ENCODE measurements around the gene RAB27B.

Gene RAB27B

DNA sequence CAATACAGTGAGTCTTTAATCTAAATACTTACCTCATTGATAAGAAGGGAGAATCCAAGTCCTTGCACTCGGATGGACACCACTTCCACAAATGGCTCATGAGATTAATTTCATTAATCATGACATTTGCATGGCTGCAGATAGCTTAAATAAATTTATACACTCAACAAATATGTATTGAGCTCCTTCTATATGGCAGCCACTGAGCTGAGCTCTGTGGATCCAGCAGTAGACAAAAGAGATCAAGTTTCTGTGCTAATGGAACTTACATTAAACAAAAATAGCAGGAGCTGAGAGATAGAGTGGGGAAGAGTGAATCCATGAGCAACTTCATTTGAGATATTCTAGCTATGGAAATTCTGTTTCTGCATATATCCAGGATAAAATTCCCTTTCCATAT, 44.4 kb downstream of the RAB27B start:
- no peak for DNase-seq

DNA sequence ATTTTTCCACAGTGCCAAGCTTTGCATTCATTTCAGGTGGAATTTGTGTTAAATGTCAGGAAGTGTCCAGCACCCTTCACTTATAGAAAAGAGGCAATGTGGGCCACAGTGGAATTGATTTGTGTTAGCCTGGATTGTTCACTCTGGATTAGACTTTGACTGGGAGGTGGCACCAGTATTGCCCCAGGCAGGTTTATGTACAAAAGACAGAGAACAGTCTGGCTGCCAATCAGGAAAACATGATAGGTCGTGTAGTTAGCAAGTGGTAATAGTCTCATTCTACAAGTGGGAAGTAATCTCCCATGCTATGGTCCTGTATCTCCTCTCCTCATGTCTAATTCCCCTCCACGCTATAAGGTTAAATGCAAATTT, 45.6 kb downstream of the RAB27B start:
- DNase-seq: no peak

DNA sequence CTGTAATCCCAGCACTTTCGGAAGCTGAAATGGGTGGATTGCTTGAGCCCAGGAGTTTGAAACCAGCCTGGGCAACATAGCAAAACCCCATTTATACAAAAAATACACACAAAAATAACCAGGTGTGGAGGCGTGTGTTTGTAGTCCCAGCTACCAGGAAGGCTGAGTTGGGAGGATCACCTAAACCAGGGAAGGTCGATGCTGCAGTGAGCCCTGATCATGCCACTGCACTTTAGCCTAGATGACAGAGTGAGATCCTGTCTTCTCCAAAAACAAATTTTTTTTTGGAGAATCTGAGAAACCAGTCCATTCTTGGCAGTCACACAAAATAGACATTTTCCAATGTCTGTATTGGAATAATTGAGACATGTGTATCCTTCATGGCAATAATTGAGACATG, 46.8 kb downstream of the RAB27B start:
- DNase-seq: no peak

DNA sequence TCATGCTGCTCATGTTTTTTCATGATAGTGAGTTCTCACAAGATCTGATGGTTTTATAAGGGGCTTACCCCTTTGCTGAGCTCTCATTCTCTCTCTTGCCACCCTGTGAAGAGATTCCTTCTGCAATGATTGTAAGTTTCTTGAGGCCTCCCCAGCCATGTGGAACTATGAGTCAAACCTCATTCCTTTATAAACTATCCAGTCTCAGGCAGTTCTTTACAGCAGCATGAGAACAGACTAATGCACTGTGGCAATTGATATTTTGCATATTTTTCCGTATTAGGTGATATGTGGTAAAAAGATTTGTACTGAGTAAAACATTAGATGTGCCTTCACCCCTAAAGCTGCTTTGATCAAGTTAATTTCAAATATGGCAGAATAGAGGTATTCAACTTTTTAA, 48.8 kb downstream of the RAB27B start:
- no peak for DNase-seq

DNA sequence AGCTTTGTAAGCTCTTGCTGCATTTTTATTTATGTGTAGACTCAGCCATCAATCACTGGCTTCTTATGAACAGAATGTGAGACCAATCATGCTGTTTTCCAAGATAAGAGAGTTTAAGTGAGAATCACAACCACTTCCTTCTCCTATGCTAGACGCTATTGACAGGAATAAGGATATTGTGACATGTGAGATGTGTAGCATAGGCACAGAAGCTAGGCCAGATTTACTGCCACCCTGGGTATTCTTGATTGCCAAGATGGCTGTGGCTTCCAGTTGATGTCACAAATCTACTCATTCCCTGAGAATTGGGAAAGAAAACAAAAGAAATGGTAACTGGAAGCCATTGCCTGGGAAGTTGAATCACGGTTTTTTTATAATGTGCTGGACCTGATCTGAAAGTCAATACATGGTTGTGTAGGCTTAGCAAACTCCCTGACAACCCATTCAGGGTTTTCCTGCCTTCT, 49.9 kb downstream of the RAB27B start:
- no peak for DNase-seq

DNA sequence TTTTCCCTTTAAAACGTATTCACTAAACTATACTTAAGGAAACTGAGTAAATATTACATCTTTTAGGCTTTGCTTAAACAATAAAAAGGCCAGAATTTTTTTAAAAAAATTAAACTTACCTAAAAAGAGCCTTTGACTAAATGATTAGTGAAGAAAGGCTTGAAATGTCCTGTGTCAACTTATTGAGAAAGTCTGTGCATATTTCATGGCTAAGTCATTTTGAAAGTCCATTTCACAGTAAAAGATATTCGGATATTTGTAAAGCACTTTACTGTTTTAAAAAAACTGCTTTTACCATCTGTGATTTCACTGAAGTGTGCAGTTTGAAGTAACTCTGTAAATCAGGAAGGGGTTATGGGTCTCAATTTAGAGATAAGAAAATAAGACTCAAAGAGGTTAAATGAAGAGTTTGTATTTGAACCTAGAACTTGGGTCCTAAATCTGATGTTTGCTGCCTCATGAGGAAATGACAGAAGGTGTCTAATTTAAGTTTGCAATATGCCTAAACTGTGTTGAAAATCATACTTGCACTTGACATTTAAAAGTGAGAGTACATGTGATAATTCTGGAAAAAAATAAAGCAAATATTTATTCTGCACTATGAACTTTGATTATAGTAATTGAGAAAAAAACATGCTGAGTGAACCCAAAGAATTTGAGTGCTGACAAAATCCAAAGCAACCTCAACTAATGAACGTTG, 50.5 kb downstream of the RAB27B start:
- no peak for DNase-seq

DNA sequence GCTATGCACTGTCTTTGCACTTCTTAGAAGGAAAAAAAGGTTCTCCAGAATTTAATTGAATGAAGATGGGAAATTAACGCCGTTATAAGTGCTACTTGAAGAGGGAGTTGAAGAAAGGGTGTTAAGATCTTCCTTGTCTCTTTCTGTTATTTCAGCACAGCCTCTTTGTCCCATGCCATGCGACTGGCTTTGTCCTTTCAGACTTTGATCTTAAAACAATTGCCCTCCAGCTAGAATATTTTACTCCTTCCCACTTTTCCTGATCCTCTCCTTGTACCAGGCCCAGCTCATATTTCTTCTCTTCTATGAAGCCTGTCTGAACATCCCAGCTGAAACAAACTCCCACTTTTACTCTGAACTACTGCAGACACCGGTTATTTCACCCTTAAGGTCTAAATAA, 51.4 kb downstream of the RAB27B start:
- DNase-seq: no peak

DNA sequence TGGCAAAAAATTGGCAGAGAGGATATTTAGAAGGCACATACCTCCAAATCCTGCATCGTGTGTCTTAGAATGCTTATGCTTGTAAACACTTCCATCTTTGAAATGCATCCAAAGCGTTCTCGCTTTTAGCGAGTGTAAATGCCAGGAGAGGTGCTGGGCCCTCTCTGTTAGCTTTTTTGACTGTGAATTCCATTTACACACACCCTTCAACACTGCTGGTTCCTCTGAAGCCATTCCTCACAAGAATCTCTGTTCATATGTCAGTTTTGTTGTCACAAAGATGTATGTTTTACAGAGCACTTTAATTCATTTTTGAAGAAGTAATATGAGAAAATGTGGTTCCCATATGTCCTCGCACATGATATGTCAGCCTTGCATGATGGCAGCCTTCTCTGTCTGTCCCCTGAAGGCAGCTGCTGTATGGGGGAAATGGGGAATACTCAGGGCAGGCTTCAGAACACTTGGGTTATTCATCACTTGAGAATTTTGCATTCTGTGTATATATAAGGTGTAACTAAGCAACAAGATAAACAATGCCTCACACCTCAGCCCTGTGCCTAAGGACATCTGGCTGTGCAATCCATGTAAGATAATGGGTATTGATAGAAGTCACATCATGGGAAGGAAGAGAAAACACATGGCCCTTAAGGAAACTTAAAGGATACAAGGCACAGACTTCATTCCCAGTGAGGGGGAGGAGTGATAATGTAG, 52.3 kb downstream of the RAB27B start:
- no peak for DNase-seq

DNA sequence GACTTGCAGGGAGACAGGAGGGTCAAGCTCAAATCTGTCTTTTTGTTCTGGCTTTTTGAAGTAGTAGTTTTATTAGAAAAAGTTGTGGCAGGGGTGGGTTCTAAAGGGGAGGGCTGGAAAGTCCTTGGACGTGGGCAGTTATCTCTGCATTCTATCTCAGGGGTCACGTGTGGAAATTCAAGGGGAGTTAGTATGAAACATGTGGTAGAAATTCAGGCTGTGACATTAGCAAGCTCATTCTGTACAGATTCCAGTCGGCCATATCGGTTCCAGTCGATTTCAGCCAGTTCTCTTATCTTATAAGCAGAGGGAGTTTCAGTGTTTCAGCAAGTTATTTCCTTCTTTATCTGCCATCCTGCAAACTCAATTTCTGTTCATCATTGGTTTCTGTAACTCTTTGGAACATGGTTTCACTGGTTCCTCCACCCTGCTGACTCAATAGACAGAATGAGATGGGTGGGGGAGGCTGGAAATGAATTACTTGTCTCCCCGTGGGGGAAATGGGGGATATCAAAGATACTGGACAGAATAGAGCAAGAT, 53.0 kb downstream of the RAB27B start:
- no peak for DNase-seq

DNA sequence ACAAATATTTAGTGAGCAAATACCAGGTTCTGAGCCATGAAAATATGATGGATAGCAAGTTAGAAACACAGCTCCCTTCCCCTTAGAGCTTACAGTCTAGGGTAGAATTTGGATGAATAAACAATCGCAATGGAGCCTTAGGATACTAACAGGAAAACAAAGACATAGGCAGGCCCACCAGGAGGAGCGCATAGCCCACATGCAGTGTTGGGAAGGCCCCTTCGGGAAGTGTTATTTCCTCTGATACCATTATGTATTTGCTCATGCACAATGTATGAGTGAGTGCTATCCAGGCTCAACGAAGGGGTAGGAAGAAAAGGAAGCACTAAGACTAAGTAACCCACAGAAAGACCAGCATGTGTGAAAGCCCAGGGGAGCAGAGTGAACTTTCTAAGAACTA, 54.0 kb downstream of the RAB27B start:
- no peak for DNase-seq

DNA sequence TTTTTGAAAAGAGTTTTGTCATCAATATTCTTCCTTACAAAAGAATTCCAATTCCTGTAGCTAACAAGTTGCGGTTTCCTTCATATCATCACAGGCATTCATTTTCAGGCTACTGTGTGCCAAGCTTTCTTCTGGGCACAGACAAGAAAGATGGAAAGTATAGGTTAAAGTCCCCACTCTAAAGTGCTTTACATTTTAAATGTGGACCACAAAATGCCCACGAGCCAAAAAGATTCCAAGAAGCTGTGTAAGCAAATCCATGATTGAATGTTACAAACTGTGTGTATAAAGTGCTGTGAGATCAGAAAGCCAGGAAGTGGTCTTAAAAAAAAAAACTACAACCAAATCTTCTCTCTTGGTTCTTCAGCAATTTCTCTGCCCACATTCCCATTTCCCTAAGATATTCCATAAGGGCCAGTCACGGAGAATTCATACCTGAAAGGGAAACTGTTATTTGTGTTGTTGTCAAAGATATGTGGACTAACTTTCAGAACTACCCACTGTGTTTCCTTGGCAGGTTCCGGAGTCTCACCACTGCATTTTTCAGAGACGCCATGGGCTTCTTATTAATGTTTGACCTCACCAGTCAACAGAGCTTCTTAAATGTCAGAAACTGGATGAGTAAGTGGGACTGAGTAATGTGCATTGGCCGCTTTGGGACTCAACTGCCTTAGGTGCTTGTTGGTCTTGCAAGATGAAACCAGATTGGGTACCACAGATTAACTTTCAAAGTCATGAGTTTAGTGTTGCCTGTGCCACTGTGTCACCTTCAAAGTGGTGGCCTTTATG, 55.7 kb downstream of the RAB27B start:
- DNase-seq: no peak

DNA sequence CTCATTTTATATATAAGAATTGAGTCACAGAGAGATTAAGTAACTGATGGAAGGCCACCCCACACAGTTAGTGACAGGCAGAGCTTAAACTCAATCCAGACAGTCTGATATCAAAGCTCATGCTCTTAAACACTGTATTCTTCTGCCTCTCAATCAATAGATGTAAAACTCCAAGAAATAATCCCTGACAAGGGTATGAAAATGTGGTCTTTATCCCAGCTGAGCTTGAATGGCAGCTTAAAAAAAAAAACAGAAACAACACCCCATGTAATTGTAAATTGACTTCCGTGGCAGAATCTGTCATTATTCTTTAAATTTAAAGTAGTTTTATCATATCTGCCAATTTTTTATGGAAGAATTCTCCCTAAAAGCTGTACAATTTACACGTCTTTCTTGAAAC, 60.1 kb downstream of the RAB27B start:
- DNase-seq: no peak

DNA sequence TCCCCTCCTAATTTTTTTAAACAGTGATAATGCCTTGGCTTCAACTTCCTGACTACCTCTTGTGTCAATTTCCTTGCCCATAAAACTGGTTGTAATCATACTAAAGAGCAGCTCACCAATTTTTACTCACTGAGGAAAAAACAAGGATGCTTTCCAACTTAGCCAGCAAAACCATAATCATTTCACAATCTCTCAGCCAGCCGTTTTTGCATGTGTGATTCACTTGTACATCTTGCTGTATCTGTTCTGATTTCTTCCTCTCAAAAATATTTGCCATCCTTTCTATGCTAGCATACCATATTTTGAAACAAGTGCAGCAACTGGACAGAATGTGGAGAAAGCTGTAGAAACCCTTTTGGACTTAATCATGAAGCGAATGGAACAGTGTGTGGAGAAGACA, 60.7 kb downstream of the RAB27B start:
- DNase-seq: no peak

DNA sequence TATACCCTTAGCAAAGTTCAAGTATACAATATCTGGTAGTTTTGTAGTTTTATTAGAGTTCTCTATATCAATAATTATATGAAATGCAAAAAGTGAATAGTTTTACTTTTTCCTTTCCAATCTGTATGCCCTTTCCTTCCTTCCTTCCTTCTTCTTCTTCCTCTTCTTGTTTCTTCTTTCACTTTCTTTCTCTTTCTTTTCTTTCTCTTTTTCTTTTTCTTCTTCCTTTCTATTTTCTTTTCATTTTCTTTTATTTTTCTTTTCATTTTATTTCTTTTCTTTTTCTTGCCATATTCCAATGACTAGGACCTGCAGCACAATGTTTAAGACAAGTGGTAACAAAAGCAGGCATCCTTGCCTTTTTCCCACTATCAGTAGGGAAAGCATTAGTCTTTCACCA, 71.2 kb downstream of the RAB27B start:
- no peak for DNase-seq

DNA sequence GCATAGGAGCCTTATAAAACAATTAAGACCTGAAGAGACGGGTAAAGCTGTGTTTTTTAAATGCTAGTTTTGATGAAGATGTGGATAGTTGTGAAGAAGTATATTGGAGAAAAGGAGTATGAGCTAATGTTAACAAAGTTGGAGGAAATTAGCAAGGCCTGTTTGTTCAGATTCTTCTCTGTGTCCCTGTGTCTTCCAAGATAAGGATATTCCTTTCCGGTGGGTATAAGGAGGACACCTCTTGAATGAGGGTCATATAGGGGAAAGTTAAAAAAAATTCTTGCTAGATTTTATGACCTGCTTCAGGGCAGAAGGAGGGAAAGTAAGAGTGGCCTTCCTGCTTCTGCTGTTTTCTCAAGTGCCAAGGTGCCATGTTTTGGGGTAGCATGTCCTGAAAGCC, 72.0 kb downstream of the RAB27B start:
- no peak for DNase-seq

DNA sequence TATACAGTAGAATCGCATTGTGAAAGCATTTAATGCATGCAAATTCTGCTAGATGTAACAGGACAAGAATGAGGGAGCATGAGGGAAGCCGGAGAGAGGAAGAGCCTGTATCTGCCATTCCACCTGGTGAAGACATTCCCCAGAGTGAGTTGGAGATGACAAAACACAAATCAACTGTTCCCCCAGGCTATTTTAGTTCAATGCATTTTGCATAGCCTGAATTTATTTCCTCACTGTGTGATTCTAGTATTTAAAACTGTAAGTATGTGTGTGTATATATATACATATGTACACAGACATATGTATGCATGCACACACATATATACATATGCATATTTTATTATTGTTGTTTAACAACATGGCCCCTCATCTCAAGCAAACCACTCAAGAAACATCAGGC, 76.3 kb downstream of the RAB27B start:
- DNase-seq: no peak

DNA sequence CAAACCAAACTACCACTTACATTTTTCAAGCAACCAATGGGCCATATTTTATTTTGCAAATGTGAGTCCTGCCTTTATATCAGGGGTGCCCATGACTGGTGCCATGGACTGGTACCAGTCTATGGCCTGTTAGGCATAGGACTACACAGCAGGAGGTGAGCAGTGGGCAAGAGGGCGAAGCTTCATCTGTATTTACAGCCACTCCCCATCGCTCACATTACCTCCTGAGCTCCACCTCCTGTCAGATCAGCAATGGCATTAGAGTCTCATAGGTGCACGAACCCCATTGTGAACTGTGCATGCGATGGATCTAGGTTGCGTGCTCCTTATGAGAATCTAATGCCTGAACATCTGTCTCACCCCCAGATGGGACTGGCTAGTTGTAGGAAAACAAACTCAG, 77.4 kb downstream of the RAB27B start:
- DNase-seq: no peak

DNA sequence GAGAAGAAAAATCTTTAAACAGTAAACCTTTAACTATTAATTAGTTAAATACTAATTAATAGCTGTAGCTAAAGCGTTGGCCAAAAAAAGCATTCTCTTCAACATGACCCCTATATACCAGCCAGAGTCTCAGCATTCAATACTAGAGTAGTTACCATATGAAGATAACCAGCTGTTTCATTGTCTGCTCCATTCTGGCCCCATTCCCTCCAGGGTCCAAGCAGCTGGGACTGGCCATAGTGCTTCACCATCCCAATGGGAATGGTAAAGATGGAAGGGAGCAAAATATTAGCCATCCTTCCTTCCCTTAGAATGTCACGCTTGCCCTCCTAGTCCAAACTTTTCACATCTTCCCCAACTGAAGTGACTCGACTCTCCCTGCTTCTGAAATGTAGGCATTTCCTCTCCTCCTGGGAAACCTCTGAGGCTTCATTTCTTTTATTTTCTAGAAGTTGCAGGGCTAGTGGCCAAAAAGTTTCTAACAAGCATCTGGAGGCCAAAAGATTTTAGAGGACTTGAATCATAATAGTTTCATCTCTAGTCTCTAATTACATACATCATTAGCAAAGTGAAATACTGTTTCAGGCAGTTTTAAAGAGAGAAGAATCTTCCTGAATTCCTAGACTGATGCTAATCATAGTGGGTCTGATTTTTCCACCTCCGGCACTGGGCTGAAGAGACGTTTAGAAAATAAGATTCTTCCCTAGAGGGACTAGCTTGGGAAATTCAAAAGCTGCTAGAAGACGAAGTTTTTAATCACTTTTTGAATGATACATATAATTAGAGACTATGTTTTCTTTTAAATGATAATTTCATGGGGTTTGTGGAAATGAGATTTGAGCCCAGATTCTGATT, 78.3 kb downstream of the RAB27B start:
- no peak for DNase-seq

DNA sequence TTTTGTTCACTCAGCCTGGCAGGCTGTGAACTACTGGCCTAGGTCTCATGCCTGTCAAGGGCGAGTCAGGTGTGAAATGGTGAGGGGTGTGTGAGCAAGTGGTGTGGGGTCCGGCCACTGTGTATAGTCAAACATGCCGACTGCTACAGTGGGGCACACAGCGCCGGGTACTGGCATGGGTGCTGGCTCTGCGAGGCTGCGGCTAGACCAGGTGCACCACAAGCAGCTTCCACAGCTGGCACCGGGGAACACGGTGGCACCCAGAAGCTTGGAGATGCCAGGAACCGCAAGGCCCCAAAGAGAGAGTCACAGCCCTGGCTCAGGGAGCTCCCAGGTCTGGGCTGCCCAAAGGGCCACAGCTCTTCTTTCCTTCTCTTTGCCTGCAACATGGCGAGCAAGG, 81.3 kb downstream of the RAB27B start:
- DNase-seq: no peak

DNA sequence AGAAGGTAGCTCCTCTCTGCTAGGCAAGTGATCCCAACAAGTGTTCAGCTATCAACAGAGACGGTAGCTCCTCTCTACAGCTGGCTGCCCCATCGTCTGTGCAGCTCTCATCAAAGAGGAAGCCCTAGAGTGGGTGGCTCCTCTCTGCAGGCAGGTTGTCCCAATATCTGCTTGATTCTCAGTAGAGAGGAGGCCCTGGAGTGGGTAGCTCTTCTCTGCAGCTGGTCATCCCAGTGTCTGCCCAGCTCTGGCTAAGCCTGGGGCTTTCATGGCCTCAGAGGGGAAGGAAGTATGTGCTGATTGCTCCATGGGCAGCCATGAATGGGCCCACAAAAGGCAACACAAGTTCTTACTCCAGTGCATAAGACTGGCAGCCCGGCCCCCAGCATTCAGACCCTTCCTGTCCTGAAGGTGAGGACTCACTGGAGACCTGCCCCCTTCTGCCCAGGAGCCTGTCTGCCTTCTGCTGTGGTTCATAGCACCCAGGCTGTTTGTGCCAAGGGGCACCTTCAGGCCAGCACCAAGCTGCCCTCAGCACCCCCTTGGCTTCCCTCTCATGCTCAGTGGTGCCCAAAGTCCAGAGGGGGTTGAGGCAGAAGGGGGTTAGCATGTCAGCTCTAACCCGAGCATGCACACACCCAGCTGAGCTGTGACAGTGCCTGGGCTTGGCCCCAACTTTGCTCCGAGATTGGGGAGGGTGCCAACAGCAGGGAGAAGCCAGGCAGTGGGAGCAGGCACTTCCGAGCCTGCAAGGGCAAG, 82.1 kb downstream of the RAB27B start:
- DNase-seq: no peak

DNA sequence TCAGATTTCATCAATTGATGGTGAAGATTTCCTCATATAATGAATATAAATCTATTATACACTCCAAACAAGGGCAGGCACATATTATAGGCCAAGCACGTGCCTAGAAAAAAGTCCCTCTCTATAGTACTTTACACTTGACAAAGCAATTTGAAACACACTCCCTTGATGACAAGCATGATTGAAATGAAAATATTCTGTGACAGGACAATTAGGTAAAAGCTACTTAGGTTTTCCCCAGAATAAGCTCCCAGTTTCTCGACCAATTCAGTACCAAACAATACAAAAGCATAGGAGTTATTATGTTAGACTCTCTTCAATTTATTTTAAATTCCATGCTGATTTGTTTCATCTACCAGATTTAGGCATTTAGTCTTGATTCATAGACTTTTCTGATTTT, 83.3 kb downstream of the RAB27B start:
- DNase-seq: no peak

DNA sequence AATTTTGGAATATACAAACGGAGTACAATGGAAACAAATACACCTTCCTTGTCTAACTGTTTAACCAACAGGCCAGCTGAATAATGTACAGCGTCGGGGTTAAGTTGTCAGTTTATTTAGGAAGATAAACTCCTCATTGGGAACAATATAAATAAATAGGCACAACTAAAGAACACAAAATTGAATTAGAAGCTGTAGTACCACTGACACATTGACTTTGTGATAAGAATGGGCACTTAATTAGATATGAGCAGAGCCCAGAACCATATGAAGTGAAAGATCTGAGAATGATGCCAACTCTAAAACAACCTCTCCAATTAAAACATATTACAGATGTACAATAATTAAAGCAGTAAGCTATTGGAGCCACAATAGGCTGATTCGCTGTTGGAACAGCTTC, 86.5 kb downstream of the RAB27B start:
- DNase-seq: no peak
